ENCODE measurements around the gene SULT1A1.
"Not testable (repeated sequence)": the region's sequence is repeated elsewhere in the genome, so short reads cannot be mapped to it uniquely, and the experiment has no call there.

The SULT1A1 gene

DNA sequence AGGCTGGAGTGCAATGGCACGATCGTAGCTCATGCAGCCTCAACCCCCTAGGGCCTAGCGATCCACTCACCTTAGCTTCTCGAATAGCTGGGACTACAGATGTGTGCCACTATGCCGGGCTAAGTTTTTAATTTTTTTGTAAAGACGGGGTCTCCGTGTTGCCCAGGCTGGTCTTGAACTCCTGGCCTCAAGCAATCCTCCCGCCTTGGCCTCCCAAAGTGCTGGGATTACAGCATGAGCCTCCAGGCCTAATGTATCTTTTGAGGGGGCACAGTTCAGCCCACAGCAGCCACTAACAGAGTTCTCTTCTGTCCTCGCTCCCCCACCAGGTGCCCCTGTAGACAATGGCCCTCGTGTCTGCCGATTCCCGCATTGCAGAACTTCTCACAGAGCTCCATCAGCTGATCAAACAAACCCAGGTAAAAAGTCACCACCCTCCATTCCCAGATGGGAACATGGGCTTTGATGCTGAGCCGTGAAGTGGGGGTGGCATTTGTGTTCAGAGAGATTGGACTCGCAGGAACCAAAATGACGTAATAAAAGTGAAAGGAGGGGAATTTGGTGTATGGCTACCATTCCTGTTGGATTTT lies 29.0 kb downstream of the SULT1A1 start:
- no peak for TF ChIP-seq ZNF274 (IDR thresholded peaks at IDR 0.05; ENCODE audit: low read depth, low read length)
- no peak overlapping the region for H3K4me3 ChIP-seq (ENCODE audit: low read length)

DNA sequence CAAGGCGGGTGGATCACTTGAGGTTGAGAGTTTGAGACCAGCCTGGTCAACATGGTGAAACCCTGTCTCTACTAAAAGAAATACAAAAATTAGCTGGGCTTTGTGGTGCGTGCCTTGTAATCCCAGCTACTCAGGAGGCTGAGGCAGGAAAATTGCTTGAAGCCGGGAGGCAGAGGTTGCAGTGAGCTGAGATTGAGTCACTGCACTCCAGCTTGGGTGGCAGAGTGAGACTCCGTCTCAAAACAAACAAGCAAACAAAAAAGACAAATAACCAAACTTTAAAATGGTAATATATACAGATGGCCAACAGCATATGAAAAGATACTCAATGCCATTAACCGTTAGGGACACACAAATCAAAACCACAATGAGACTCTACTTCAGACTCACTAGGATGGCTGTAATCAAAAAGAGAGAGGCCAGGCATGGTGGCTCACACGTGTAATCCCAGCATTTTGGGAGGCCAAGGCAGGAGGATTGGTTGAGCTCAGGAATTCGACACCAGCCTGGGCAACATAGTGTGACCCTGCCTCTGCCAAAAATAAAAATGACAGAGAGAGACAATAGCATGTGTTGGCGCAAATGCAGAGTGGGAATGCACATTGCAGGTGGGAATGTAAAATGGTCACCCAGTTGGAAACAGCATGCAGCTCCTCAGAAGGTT lies 34.3 kb downstream of the SULT1A1 start:
- no peak overlapping the region for H3K4me3 ChIP-seq (ENCODE audit: low read length)
- no peak for TF ChIP-seq ZNF274 (IDR thresholded peaks at IDR 0.05; ENCODE audit: low read depth, low read length)

DNA sequence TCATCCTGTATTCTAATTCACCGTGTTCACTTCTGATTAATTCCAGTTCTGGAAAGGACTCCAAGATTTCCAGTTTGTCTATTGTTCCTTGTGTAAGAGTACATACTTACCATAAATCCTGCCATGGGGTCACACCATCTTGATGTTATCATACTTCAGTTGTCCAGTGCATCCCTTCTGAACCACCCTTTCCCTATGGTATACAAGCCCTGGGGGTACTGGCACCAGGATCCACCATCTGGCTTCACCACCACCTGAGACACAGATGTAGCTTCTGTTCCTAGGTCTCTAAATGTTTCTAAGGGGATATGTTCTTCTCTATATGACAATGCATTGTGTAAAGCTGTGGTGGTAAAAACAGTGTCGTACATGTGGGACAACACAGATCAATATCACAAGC lies 34.9 kb downstream of the SULT1A1 start:
- TF ChIP-seq ZNF274 (IDR thresholded peaks at IDR 0.05; ENCODE audit: low read depth, low read length) = no peak
- H3K4me3 ChIP-seq (ENCODE audit: low read length) = no peak overlapping the region

DNA sequence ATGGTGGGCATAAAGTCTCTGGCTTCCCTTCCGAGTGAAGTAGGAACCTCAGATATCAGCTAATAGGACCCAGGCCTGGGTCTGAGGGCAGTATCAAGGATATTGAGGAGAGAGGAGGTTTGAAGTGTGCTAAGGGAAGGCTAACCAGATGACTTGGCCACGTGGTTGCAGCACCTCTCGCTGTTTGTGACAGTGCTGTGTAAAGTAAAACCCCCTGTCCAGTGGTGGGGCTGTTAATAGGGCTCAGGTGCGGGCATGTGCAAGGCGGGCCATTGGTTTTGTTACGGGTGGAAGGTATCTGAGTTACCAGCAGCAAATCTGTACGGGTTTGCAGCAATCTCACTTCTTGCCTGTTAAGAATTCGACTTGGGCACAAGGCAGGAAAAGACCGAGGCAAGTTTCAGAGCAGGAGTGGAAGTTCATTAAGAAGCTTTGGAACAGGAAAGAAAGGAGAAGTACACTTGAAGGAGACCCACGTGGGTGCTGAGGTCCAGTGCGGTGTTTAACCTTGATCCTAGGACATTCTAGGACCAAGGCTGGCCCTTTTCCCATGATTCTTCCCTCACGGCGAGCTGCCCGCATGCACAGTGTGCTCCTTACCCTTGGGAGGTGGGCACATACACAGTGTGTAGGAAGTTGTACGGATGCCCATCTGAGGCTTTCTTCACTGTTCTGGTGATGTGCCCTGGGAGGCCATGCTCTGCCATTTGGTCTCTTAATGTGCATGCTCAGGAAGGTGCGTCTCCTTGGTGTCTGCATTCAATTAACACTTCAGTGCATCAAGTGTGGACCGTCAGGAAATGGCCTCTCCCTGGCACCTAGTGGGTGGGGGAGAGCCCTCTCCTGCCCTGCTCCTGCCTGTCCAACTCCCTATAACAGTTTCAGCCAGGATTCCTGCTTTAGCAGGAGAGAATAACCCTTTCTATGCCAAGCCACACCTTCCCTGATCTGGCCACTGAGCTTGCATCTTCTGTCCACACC lies 35.8 kb downstream of the SULT1A1 start:
- no peak for TF ChIP-seq ZNF274 (IDR thresholded peaks at IDR 0.05; ENCODE audit: low read depth, low read length)
- no peak overlapping the region for H3K4me3 ChIP-seq (ENCODE audit: low read length)

DNA sequence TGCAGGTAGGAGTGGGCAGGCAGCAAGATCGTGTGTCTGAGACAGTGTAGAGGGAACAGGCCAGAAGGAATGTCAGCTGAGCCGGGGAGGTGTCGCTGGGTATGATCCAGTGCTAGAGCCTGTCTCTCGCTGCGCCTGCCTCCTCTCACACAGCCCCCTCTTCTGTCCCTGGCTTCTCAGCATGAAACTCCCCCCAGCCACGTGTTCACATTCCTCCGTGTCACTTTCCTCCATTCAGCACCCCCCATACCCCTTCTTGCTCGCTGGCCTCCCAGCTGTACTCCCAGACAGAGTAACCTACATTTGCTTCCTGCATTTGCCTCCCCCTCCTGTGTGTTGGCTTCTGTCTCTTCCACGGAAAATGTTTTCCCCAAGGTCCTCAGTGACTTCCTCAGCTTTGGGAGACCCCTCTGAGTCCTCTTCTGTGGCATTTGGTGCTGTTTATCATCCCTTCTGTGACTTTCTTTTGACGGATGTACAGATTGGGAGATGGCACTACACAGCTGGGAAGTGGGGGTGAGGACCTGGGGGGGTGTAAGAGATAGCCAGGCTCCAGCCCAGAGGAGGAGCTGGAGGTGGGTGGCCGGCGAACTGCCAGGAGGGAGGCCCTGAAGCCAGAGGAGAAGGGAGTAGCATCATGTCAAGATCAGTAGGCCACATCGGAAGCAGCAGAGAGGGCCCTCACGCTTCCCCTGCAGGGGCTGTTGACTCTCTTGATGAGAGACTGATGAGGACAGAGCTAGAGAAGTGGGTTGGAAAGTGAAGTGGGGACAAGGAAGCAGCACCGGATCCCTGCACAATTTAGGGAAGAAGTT lies 36.9 kb downstream of the SULT1A1 start:
- TF ChIP-seq ZNF274 (IDR thresholded peaks at IDR 0.05; ENCODE audit: low read depth, low read length) = no peak
- no peak overlapping the region for H3K4me3 ChIP-seq (ENCODE audit: low read length)

DNA sequence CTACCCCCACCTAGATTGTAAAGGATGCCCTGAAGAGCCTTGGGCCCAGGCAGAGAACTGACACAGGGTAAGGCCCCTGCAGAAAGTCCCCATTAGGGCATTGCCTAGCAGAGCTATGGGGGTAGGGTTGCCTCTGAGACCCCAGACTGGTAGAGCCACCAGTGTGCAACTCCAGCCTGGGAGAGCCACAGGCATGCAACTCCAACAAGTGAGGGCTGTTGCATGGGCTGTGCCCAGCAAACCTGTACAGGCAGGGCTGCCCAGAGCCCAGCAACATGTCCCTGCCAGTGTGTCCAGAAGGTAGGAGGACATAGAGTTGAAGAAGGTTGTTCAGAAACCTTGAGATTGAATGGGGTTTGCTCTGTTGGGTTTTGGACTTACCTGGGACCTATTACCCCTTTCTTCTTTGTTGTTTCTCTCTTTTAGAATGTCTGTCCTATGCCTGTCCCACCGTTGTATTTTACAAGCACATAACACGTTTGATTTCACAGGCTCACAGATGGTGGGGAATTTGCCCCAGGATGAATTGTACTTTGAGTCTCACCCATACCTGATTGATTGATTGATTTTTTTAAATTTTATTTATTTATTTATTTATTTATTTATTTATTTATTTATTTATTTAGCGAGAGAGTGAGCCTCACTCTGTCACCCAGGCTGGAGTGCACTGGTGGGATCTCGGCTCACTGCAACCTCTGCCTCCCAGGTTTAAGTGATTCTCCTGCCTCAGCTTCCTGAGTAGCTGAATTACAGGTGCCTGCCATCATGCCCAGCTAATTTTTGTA lies 39.7 kb downstream of the SULT1A1 start:
- no peak for TF ChIP-seq ZNF274 (IDR thresholded peaks at IDR 0.05; ENCODE audit: low read depth, low read length)

DNA sequence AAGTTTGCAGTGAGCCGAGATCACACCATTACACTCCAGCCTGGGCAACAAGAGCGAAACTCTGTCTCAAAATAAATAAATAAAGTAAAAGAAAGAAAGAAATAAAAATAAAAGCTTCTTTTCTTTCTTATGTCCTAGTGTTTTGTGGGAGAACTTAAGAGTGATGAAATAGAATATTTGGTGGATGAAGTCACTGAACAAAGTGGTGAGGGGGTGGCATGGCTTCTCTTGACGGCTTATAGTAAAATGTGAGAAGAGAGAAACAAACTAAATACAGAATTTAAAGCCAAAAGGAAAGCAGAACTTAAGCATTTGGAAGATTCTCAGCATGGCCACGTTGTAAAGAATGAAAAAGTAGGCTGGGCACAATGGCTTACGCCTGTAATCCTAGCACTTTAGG lies 40.8 kb downstream of the SULT1A1 start:
- TF ChIP-seq ZNF274 (IDR thresholded peaks at IDR 0.05; ENCODE audit: low read depth, low read length) = no peak
- no peak overlapping the region for H3K4me3 ChIP-seq (ENCODE audit: low read length)

More for the DNA sequence above, 39.7 kb downstream of the SULT1A1 start:
- no peak overlapping the region for H3K4me3 ChIP-seq (ENCODE audit: low read length)

DNA sequence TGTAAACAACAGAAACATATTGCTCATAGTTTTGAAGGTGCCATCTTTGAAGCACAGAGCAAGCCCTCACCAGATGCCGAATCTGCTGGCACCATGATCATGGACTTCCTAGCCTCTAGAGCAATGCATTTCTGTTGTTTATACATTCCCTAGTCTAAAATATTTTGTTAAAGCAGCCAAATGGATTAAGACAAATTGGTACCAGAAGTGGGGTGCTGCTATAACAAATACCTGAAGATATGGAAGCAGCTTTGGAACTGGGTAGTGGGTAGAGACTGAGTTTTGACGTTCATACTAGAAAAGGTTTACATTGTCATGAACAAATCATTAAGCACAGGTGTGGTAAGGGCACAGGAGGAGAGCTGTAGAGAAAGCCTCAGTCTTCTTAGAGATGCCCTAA lies 42.6 kb downstream of the SULT1A1 start:
- no peak overlapping the region for H3K4me3 ChIP-seq (ENCODE audit: low read length)
- no peak for TF ChIP-seq ZNF274 (IDR thresholded peaks at IDR 0.05; ENCODE audit: low read depth, low read length)

DNA sequence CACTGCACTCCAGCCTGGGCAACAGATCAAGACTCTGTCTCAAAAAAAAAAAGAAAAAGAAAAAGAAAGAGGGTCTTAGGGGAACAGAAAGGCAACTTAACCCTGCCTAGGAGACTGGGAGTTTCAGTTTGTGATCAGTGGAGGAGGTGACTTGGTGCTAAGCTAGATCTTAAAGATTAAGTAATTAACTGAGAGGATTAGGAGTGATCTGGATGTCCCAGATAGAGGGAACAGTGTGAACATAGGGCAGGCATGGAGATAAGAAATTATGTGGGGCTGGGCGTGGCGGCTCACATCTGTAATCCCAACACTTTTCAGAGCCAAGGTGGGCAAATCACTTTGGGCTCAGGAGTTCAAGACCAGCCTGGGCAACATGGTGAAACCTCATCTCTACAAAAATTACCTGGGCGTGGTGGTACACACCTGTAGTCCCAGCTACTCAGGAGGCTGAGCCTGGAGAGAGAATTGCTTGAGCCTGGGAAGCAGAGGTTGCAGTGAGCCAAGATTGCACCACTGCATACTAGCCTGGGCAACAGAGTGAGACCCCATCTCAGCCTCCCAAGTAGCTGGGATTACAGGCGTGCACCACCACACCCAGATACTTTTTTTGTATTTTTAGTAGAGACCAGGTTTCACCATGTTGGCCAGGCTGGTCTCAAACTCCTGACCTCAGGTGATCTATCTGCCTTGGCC lies 43.5 kb downstream of the SULT1A1 start:
- H3K4me3 ChIP-seq (ENCODE audit: low read length) = not testable (repeated sequence)

DNA sequence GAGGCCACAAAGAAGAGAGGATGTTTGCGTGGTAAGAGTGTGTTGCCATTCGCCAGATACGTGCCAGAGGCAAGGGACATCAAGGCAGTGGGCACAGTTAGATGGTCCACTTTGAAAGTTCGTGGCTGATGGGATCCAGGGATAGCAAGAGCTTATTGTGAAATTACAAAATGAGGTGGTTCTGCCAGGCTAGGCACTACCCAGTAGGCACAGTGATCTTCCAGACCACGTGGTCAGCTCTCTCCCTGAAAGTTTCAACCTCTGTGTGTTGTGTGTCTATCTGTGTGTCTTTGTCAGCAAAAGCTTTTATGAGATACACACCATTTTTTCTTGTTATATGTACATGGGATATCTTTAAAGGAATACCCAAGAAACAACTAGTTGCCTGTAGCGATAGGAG lies 46.6 kb downstream of the SULT1A1 start:
- H3K4me3 ChIP-seq (ENCODE audit: low read length) = no peak overlapping the region
- no peak for TF ChIP-seq ZNF274 (IDR thresholded peaks at IDR 0.05; ENCODE audit: low read depth, low read length)

DNA sequence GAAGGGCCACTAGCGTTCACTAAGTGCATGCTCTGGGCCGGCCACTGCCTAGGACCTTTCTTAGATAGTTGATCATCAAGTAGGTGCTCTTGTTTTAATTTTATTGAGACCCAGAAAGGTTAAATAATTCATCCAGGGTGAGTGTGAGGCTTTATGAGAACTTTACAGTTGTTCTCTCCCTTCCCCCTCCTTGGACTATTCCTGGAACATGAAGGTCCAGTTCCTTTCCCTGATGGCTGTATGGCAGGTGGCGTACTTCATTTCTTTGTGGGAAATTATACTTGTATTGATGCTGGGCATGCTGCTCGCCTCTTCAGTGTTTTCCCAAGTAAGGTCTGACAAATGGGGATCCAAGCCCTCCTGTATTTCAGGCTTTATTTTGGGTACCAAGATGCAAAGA lies 47.6 kb downstream of the SULT1A1 start:
- TF ChIP-seq ZNF274 (IDR thresholded peaks at IDR 0.05; ENCODE audit: low read depth, low read length) = no peak
- H3K4me3 ChIP-seq (ENCODE audit: low read length) = no peak overlapping the region

DNA sequence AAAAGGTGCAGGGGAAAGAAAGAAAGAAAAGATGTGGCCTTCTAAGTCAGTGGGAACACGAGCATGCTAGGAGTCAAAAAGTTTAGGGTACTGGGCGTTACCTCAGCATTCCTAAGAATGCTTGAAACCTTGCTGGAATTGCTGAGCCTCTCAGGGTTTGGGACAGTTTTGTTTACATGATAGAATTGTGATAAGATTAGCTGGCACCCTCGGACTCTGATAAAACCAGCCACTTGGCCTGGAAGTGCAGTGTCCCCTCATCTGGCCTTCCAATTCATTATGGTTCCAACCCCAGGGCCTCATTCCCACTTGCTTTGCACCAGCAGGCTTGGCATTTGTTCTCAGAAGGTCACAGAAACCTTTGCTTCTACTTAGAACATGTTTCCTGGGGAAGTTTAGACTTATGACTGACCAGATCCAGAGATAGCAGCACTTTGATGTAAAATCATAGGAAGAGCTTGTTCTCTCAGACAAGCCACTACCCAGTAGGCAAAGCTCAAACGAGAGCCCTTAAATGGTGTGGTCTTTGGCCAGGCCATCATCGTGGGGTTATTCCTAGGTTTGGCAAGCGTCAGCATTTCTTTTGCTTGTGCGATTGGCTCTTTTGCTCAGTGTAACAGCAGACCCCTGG lies 48.2 kb downstream of the SULT1A1 start:
- H3K4me3 ChIP-seq (ENCODE audit: low read length) = no peak overlapping the region
- no peak for TF ChIP-seq ZNF274 (IDR thresholded peaks at IDR 0.05; ENCODE audit: low read depth, low read length)

Measured in GM08714 (cell line).